ENCODE measurements around the gene KRTAP10-3.

DNA sequence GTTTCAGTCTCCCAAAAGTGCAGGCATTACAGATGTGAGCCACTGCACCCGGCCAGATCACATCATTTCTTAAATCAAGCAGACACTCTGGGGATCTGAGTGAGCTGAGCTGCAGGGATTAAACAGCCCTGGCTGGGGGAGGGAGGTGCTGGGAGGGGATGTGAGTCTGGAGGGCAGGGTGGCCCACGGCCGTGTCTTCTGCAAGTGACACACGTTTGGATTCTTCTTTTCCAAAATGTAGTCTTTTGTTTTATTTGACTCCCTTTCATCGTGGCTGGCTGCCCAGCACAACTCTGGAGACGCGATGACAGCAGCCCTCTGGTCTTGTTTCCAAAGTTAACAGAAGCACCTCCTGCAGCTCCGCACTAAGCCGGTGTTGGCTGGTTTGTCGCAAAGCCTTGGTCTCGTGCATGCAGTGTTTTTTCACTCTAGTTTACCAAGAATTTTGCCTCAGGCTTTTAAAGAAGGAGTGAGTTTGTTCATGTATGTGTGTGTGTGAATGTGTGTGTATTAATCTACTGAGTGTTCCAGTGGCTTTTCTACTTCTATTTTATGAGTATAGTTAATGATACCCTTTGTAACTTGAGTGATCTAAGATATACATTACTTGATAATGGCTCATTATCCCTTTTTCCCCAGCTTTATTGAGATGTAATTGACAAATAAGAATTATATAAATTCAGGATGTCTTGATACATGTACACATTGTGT lies 24.6 kb upstream of the KRTAP10-3 start:
- TF ChIP-seq, protein P1, sequence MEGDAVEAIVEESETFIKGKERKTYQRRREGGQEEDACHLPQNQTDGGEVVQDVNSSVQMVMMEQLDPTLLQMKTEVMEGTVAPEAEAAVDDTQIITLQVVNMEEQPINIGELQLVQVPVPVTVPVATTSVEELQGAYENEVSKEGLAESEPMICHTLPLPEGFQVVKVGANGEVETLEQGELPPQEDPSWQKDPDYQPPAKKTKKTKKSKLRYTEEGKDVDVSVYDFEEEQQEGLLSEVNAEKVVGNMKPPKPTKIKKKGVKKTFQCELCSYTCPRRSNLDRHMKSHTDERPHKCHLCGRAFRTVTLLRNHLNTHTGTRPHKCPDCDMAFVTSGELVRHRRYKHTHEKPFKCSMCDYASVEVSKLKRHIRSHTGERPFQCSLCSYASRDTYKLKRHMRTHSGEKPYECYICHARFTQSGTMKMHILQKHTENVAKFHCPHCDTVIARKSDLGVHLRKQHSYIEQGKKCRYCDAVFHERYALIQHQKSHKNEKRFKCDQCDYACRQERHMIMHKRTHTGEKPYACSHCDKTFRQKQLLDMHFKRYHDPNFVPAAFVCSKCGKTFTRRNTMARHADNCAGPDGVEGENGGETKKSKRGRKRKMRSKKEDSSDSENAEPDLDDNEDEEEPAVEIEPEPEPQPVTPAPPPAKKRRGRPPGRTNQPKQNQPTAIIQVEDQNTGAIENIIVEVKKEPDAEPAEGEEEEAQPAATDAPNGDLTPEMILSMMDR (IDR thresholded peaks at IDR 0.05; ENCODE audit: low read depth, low read length): no peak
- TF ChIP-seq EZH2phosphoT487 (IDR thresholded peaks at IDR 0.05; ENCODE audit: low read depth): no peak
